ENCODE data around the gene FAM151A. TPM values are rescaled to one million over a fixed set of nuclear protein-coding genes. Genes with fewer than 3 reads are reported as not detected.
"Not testable (repeated sequence)": the region's sequence is repeated elsewhere in the genome, so short reads cannot be mapped to it uniquely, and the experiment has no call there.

Gene FAM151A
- total RNA-seq, 1 donor from 2014 or later, result not detected

DNA sequence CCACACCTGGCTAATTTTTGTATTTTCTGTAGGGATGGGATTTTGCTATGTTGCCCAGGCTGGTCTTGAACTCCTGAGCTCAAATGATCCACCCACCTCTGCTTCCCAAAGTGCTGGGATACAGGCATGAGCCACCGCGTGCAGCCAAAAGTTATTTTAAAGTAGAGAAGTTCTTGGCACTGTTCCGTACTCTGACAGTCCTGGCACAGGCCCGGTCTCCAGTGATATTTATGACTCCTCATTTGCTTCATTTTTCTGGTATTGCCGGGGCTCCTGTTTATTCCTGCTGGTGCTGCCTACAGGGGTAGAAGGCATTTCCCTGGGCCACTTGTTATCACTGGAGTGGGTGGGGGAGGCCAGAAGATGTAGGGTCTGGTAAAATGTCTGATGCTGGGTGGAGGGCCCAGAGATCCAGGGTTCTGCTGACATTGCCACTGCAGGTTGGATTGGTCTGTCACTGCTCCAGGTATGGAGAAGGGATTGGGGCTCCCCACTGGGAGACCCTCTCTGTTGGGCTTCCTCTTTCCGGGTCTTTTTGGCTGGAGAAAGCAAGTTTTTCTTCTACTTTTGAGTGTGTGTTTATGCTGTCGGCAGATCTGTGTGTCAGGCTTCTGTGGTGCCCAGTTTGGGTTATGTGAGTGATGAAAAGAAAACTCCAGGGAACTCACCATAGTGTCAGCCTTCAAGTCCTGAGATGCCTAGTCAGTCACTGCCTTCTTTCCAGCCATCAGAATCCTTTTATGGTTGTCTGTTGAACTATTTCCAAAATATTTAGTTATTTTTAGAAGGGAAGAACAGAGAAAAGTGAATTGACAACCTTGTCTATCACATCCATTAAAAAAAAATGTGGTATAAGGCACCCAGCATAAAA, 22.7 kb upstream of the FAM151A start:
- no peak overlapping the region for H3K27ac Mint-ChIP-seq
- DNase-seq (ENCODE audit: low spot score in 2 of 2, unreplicated experiment in 2 of 2), result no peak
- peaks cover 7% of the 10 kb centered on the region for H3K9me3 Mint-ChIP-seq
- H3K27me3 Mint-ChIP-seq (ENCODE audit: low read depth), result peaks cover 13% of the 10 kb centered on the region
- no peak overlapping the region for H3K4me3 Mint-ChIP-seq
- TF ChIP-seq, protein P1, sequence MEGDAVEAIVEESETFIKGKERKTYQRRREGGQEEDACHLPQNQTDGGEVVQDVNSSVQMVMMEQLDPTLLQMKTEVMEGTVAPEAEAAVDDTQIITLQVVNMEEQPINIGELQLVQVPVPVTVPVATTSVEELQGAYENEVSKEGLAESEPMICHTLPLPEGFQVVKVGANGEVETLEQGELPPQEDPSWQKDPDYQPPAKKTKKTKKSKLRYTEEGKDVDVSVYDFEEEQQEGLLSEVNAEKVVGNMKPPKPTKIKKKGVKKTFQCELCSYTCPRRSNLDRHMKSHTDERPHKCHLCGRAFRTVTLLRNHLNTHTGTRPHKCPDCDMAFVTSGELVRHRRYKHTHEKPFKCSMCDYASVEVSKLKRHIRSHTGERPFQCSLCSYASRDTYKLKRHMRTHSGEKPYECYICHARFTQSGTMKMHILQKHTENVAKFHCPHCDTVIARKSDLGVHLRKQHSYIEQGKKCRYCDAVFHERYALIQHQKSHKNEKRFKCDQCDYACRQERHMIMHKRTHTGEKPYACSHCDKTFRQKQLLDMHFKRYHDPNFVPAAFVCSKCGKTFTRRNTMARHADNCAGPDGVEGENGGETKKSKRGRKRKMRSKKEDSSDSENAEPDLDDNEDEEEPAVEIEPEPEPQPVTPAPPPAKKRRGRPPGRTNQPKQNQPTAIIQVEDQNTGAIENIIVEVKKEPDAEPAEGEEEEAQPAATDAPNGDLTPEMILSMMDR (IDR thresholded peaks at IDR 0.05; ENCODE audit: unreplicated experiment), result no peak
- H3K36me3 Mint-ChIP-seq, result peaks cover 6% of the 10 kb centered on the region
- H3K4me1 Mint-ChIP-seq, result peaks cover 1% of the 10 kb centered on the region

DNA sequence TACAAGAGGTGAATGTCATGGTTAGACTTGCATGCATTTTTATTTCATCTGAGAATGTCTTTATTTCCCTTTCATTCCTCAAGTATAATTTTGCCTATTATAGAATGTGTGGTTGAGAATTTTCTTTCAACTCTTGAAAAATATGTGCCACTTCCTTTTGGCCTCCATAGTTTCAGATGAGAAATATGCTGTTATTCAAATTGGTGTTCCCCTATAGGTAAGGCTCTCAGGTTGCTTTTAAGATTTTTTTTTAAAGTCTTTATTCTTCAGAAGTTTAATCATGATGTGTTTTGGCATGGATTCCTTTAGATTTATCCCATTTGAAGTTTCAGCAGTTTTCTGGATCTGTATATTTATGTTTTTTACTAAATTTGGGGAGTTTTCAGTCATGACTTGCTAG, 20.4 kb upstream of the FAM151A start:
- H3K4me3 Mint-ChIP-seq, result no peak overlapping the region
- peaks cover 7% of the 10 kb centered on the region for H3K9me3 Mint-ChIP-seq

DNA sequence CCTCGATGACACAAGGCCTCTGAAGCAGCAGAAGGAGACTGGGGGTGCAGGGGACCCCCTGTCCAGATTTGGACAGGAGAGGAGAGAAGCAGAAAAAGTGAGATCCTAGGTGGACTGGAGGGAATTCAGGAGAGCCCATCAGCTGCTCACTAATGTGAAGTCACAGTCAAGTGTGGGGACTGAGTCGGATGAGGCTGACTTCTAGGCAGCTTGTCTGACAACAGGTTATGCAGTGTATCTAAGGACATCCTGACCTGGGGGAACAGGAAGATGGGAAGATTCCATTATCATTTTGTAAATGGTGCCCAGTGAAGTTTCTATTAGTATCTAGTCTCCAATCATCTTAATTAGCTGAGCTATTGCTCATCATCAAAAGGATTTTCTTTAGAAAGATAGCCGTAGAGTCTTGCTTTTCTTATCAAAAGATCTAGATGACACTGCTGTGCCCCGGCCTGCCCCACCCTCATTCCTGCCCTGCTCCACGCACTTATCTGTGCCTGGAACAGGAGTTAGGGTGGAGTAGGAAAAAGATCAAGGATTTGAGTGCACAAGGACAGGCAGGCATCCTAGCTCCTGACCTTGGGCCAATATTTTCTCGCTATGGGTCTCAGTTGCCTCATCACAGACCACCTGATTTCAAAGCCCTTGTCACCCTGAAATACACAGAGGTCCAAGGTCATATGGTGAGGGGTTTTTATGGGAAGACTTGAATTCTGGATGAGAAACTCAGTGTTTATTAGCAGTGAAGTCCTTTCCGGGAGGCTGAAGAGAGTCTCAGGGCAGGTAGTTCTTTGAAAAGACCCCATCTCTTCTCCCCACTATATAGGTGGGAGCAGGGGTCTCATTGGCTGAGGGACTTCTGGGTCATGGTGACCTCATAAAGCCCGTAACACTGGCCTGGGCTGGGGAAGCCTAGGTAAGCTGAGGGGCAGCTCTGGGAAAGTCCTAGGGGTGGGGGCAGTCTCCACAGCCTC, 17.8 kb upstream of the FAM151A start, which contains the start of gene MROH7:
Gene MROH7, plus strand, starts transcription at position 924 of the 974 bp plus-strand sequence. CDS start 11,141 bp downstream, outside the sequence.
- no peaks in the 10 kb centered on the region for H3K27me3 Mint-ChIP-seq (ENCODE audit: low read depth)
- no peak within 1 kb of the TSS for H3K27ac Mint-ChIP-seq
- peaks cover 6% of the 10 kb centered on the region for H3K36me3 Mint-ChIP-seq
- peaks cover 4% of the 10 kb centered on the region for H3K4me1 Mint-ChIP-seq
- TF ChIP-seq, protein P1 (IDR thresholded peaks at IDR 0.05; ENCODE audit: unreplicated experiment), result no peak
- no peak for DNase-seq (ENCODE audit: low spot score in 2 of 2, unreplicated experiment in 2 of 2)
- no peak within 1 kb of the TSS for H3K4me3 Mint-ChIP-seq
- peaks cover 7% of the 10 kb centered on the region for H3K9me3 Mint-ChIP-seq

More for the DNA sequence above, 20.4 kb upstream of the FAM151A start:
- no peak for DNase-seq (ENCODE audit: low spot score in 2 of 2, unreplicated experiment in 2 of 2)
- Mint-ChIP-seq H3K27me3 (ENCODE audit: low read depth) (peaks cover 3% of the 10 kb centered on the region), H3K4me1 (peaks cover 4% of the 10 kb centered on the region), H3K27ac (no peak overlapping the region), H3K36me3 (peaks cover 6% of the 10 kb centered on the region)
- TF ChIP-seq, protein P1 (IDR thresholded peaks at IDR 0.05; ENCODE audit: unreplicated experiment), result no peak

DNA sequence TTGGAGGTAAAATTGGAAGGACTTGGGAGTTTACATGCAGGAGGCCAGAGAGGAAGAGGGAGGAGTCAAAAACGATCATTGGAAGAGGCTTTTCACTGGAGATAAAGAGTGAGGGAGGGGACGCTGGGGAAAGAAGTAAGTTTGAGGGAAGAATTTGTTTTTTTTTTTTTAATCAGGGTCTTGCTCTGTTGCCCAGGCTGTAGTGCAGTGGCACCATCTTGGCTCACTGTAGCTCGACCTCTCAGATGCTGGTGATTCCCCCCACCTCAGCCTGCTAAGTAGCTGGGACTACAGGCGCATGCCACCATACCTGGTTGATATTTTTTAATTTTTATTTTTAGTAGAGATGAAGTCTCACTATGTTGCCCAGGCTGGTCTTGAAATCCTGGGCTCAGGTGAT, 17.0 kb upstream of the FAM151A start:
- Mint-ChIP-seq H3K27ac (no peak overlapping the region), H3K4me1 (peaks cover 4% of the 10 kb centered on the region)

DNA sequence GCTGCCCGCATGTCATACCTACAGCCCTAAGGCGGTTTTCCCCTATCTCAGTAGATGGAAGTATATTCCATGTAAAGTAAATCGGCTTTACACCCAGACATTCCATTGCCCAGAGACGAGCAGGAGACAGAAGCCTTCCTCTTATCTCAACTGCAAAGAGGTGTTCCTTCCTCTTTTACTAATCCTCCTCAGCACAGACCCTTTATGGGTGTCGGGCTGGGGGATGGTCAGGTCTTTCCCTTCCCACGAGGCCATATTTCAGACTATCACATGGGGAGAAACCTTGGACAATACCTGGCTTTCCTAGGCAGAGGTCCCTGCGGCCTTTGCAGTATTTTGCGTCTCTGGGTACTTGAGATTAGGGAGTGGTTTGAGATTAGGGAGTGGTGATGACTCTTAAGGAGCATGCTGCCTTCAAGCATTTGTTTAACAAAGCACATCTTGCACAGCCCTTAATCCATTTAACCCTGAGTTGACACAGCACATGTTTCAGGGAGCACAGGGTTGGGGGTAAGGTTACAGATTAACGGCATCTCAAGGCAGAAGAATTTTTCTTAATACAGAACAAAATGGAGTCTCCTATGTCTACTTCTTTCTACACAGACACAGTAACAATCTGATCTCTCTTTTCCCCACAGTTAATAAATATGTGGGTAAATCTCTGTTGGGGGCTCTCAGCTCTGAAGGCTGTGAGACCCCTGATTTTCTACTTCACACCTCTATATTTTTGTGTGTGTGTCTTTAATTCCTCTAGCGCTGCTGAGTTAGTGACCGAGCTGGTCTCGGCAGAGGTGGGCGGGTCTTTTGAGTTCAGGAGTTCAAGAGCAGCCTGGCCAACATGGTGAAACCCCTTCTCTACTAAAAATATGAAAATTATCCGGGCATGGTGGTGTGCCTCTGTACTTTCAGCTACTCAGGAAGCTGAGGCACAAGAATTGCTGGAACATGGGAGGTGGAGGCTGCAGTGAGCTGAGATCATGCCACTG, 13.4 kb upstream of the FAM151A start:
- not testable (repeated sequence) for H3K4me3 Mint-ChIP-seq; H3K27ac Mint-ChIP-seq; H3K36me3 Mint-ChIP-seq; H3K27me3 Mint-ChIP-seq (ENCODE audit: low read depth); H3K9me3 Mint-ChIP-seq; DNase-seq (ENCODE audit: low spot score in 2 of 2, unreplicated experiment in 2 of 2); H3K4me1 Mint-ChIP-seq

More for the DNA sequence above, 17.0 kb upstream of the FAM151A start:
- TF ChIP-seq, protein P1 (IDR thresholded peaks at IDR 0.05; ENCODE audit: unreplicated experiment), result no peak
- no peak for DNase-seq (ENCODE audit: low spot score in 2 of 2, unreplicated experiment in 2 of 2)
- Mint-ChIP-seq H3K27me3 (ENCODE audit: low read depth) (no peaks in the 10 kb centered on the region), H3K9me3 (peaks cover 7% of the 10 kb centered on the region), H3K4me3 (no peak overlapping the region), H3K36me3 (peaks cover 6% of the 10 kb centered on the region)

DNA sequence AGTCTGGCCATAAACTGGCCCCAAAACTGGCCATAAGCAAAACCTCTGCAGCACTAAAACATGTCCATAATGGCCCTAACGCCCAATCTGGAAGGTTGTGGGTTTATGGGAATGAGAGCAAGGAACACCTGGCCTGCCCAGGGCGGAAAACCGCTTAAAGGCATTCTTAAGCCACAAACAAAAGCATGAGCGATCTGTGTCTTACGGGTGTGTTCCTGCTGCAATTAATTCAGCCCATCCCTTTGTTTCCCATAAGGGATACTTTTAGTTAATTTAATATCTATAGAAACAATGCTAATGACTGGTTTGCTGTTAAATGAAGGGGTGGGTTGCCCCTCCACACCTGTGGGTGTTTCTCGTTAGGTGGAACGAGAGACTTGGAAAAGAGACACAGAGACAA, 12.5 kb upstream of the FAM151A start:
- not testable (repeated sequence) for H3K27me3 Mint-ChIP-seq (ENCODE audit: low read depth); H3K9me3 Mint-ChIP-seq; H3K4me1 Mint-ChIP-seq; H3K27ac Mint-ChIP-seq; DNase-seq (ENCODE audit: low spot score in 2 of 2, unreplicated experiment in 2 of 2); H3K4me3 Mint-ChIP-seq; H3K36me3 Mint-ChIP-seq
